Transverse colon (tissue), 3 donors: ENCODE data around the gene ARHGAP22.

Experiments used
- POLR2A ChIP-seq: fragments of 450-650 bp; IDR thresholded peaks from one replicate; pipeline ENCODE4 v1.6.1; 2016; ENCODE audit warnings: antibody characterized with exemption, mild to moderate bottlenecking, moderate library complexity
- TF ChIP-seq, protein P1 (sequence below), 5 experiments: fragments of 200-600 bp in 3 of 5; fragments of 450-650 bp in 2 of 5; sonication (generic) in 3 of 5; IDR thresholded peaks; 1 replicate in 2 of 5; 2 replicates in 3 of 5; pipeline ENCODE4 v1.5.1; 2016 to 2017; ENCODE audit warnings: antibody characterized with exemption in 5 of 5, inconsistent platforms in 3 of 5, mild to moderate bottlenecking in 2 of 5, moderate library complexity in 1 of 5

DNA sequence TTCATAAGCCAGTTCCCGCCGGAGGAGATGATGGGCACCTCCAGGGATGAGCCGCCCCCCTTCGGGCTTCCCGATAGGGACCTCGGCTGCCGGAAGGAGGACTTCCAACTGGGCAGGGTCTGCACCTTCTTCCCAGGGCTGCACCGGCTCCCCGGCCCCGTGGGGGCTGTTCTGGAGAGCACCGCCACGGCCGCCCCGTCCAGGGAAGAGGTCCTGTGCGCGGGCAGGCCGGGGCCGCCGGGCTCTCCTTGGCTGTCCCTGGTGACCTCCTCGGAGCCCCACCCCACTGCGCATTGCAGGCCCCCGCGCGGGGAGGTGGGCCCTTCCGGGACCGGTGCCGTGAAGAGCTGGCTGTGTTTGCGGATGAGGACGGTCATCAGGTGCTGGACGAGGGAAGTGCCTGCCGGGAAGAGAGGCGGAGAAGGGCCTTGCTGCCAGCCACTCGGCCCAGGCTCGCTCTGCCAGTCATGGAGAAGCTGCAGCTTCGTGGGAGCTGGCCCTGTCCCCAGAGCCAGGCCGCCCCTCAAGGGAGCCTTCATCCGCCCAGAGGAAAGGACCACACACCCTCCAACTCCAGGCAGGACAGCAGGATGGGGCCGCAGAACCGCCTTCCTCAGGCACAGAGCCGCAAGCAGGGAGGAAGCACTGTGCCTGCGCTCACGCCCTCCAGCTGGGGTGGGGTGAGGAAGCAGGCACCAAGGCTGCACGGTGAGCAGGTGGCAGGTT lies 154.0 kb downstream of the ARHGAP22 start:
- TF ChIP-seq, protein P1, sequence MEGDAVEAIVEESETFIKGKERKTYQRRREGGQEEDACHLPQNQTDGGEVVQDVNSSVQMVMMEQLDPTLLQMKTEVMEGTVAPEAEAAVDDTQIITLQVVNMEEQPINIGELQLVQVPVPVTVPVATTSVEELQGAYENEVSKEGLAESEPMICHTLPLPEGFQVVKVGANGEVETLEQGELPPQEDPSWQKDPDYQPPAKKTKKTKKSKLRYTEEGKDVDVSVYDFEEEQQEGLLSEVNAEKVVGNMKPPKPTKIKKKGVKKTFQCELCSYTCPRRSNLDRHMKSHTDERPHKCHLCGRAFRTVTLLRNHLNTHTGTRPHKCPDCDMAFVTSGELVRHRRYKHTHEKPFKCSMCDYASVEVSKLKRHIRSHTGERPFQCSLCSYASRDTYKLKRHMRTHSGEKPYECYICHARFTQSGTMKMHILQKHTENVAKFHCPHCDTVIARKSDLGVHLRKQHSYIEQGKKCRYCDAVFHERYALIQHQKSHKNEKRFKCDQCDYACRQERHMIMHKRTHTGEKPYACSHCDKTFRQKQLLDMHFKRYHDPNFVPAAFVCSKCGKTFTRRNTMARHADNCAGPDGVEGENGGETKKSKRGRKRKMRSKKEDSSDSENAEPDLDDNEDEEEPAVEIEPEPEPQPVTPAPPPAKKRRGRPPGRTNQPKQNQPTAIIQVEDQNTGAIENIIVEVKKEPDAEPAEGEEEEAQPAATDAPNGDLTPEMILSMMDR (IDR thresholded peaks at IDR 0.05): no peak
- TF ChIP-seq POLR2A: no peak
